Fibroblast of the aortic adventitia (primary cell): ENCODE results near the gene UBXN7. TPM values are rescaled to one million over a fixed set of nuclear protein-coding genes. Genes with fewer than 3 reads are reported as not detected.
"Not testable (repeated sequence)": the region's sequence is repeated elsewhere in the genome, so short reads cannot be mapped to it uniquely, and the experiment has no call there.

ENCODE experiments used
- DNase-seq: peaks from one replicate; pipeline ENCODE4 v3.0.0-alpha.2; 2010; ENCODE audit warnings: low read depth
- H3K4me3 ChIP-seq: 2 replicates; pipeline ENCODE4 v1.5.1; 2011; ENCODE audit warnings: low read depth, mild to moderate bottlenecking, control low read depth, low read length, moderate library complexity
- small RNA-seq: library from RNA; depleted of rRNA; stranded (forward); fragments of <200 nt; gene quantifications from one replicate; pipeline ENCODE3, GENCODE V24; 2012
- total RNA-seq: library from RNA; depleted of rRNA; stranded (reverse); fragments of >200 nt; gene quantifications from 2 replicates; pipeline ENCODE4 v1.2.3, GENCODE V29; 2012; ENCODE audit warnings: low replicate concordance
- TF ChIP-seq, protein P1 (sequence below): IDR thresholded peaks from 2 replicates; pipeline ENCODE4 v1.5.1; 2011; ENCODE audit warnings: mild to moderate bottlenecking, low read length, control low read depth, inconsistent platforms; ENCODE audit not compliant: insufficient read depth

Gene UBXN7
- total RNA-seq, 1 donor, result 27.7 TPM

GRCh38 chr3:196317687-196318467 lies 114.3 kb downstream of the UBXN7 start, which contains the start of gene DYNLT2B:
TSS of gene DYNLT2B (minus strand) at chr3:196318240. CDS start at chr3:196318152, 88 bp downstream.
- TF ChIP-seq, protein P1, sequence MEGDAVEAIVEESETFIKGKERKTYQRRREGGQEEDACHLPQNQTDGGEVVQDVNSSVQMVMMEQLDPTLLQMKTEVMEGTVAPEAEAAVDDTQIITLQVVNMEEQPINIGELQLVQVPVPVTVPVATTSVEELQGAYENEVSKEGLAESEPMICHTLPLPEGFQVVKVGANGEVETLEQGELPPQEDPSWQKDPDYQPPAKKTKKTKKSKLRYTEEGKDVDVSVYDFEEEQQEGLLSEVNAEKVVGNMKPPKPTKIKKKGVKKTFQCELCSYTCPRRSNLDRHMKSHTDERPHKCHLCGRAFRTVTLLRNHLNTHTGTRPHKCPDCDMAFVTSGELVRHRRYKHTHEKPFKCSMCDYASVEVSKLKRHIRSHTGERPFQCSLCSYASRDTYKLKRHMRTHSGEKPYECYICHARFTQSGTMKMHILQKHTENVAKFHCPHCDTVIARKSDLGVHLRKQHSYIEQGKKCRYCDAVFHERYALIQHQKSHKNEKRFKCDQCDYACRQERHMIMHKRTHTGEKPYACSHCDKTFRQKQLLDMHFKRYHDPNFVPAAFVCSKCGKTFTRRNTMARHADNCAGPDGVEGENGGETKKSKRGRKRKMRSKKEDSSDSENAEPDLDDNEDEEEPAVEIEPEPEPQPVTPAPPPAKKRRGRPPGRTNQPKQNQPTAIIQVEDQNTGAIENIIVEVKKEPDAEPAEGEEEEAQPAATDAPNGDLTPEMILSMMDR, result no peak
- H3K4me3 ChIP-seq, result peak within 1 kb of the TSS; percentile 90
- DNase-seq, result peak; percentile 77

- peak overlapping the region; percentile 90 for H3K4me3 ChIP-seq
- DNase-seq, result peak; percentile 15
Measured at GRCh38 chr3:196316799-196317686, 115.2 kb downstream of the UBXN7 start.

GRCh38 chr3:196315821-196316220 lies 116.4 kb downstream of the UBXN7 start:
- no peak overlapping the region for H3K4me3 ChIP-seq
- no peak for DNase-seq
- TF ChIP-seq, protein P1, result no peak

DNA sequence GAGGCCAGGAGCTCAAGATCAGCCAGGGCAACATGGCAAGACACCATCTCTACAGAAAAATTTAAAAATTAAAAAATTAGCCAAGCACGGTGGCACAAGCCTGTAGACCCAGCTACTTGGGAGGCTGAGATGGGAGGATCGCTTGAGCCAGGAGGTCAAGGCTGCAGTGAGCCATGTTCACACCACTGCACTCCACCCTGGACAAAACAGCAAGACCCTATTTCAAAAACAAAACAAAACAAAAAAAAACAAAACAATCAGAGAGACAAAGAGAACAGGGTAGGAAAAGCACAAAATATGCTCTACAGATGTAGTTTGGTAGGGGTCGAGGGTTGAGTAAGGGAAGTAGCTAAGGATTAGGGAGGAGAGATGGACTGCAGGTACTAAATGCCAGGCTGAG lies 117.6 kb downstream of the UBXN7 start:
- DNase-seq, result no peak
- TF ChIP-seq, protein P1, result no peak
- H3K4me3 ChIP-seq, result no peak overlapping the region

GRCh38 chr3:196314086-196314485 lies 118.1 kb downstream of the UBXN7 start:
- DNase-seq, H3K4me3 ChIP-seq: not testable (repeated sequence)

DNA sequence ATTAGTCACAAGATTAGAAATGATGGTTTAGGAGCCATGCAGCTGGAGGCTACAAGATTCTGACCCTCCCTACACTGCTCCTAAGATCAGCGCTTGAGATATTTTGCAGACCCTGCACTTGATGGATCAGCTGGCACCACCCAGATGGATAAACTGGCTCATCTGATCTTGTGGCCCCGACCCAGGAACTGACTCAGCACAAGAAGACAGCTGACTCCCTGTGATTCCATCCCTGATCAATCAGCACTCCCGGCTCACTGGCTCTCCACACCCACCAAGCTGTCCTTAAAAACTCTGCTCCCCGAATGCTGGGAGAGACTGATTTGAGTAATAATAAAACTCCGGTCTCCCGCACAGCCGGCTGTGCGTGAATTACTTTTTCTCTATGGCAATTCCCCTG lies 129.3 kb downstream of the UBXN7 start:
- DNase-seq, H3K4me3 ChIP-seq: not testable (repeated sequence)

GRCh38 chr3:196302551-196302950 lies 129.7 kb downstream of the UBXN7 start:
- H3K4me3 ChIP-seq, DNase-seq: not testable (repeated sequence)

DNA sequence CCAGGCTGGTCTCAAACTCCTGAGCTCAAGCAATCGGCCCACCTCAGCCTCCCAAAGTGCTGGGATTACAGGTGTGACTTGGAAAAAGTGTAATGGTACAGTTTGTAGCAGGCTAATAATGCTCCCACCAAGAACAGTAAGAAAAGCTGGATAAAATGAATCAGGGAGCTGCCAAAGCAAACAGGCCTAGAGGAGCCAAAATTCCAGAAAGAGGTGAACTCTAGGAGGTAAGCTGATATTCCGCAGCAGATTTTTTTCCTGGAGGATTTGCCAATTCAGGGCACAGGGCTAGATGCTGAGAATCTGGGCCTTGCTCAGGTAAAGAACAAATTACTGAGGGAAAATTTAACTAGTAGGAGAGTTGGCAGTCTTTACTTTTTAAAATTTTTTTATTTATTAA lies 133.7 kb downstream of the UBXN7 start:
- no peak for DNase-seq
- no peak overlapping the region for H3K4me3 ChIP-seq
- TF ChIP-seq, protein P1, result no peak

Small RNAs within 50 kb of the gene (small RNA-seq; reads per million reads assigned to genes)
- not detected for gene AC069257.2
- gene AC083822.1, result not detected
- not detected for gene AC117490.1
- gene RN7SL434P, result not detected
- not detected for gene RN7SL738P
- gene RNU6-1279P, result not detected
- gene RNU6-910P, result not detected

Other genes with a start within 250 kb of the UBXN7 start
- not detected in 2 replicates for gene ZDHHC19, start 221.0 kb downstream of the UBXN7 start, total RNA-seq
- gene SLC51A, start 215.9 kb downstream of the UBXN7 start, total RNA-seq, result not detected in 2 replicates
- 76.7 and 80.8 TPM in 2 replicates for gene PCYT1A, start 144.7 kb downstream of the UBXN7 start, total RNA-seq
- 16.0 and 22.1 TPM in 2 replicates for gene DYNLT2B, start 114.2 kb downstream of the UBXN7 start, total RNA-seq
- gene TM4SF19, start 94.0 kb downstream of the UBXN7 start, total RNA-seq, result not detected in 2 replicates
- 32.4 and 35.4 TPM in 2 replicates for gene RNF168, start 71.3 kb upstream of the UBXN7 start, total RNA-seq
- gene SMCO1, start 82.9 kb upstream of the UBXN7 start, total RNA-seq, result not detected in 2 replicates
- 6.5 and 7.1 TPM in 2 replicates for gene WDR53, start 136.1 kb upstream of the UBXN7 start, total RNA-seq
- gene FBXO45, start 136.2 kb upstream of the UBXN7 start, total RNA-seq, result 8.3 and 14.0 TPM in 2 replicates
- 0.65 and 2.9 TPM in 2 replicates for gene NRROS, start 207.3 kb upstream of the UBXN7 start, total RNA-seq